GM12892 (cell line): ENCODE data around the gene FILIP1.

ENCODE experiments used
- POLR2A ChIP-seq: IDR thresholded peaks from 2 replicates; pipeline ENCODE4 v1.6.1; 2011; ENCODE audit warnings: low read depth, low read length, control low read depth
- POLR2AphosphoS5 ChIP-seq: IDR thresholded peaks from 2 replicates; pipeline ENCODE4 v1.6.1; 2011; ENCODE audit warnings: low read depth, low read length, control low read depth

GRCh38 chr6:75268121-75268987 lies 225.2 kb downstream of the FILIP1 start:
- TF ChIP-seq POLR2A (no peak), POLR2AphosphoS5 (no peak)
